Measurements from ENCODE around the gene CST6. TPM values are rescaled to one million over a fixed set of nuclear protein-coding genes. Genes with fewer than 3 reads are reported as not detected.
A peak's percentile ranks its signal among the peaks of the same experiment; 100 is the strongest.

CST6 gene
- total and polyA plus RNA-seq, 2 of the 13 experiments (the other 11 are each of a cell fraction or from before 2014, with no cell fraction given): not detected

DNA sequence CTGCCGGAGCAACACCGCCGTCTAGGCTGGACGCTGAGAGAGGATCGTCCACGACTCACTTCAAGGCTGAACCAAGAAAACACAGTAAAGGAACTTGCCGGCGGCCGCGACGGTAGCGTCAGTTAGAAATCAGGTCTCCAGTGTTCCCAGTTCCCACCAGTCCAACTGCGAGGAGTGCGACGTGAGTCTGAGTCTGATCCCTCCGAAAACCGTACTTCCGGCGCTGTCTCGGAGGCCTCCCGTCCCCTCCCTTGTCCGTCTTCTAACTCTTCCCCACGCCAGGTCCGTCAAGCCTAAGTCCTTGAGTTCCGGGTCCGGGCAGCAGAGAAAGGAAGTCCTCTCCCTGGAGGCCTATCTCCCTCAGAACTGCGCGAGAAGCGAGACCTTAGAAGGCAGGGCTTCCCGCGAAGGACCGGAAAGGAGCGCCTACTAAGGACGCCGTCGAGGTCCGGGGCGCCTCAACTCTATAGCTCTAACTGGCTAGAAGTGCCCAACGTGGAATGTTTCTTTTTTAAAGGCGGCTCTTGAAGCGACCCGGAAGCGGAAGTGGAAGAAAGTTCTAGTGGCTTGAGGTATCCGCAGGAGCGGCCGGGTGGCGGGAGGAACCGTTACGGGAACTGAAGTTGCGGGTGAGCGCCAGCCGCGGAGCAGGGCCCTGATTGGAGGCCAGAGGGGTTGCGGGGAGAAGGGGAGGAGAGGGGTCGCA is 9.7 kb upstream of the CST6 start, which contains the start of the genes BANF1 and EIF1AD (continued):
- TF ChIP-seq, protein P1, sequence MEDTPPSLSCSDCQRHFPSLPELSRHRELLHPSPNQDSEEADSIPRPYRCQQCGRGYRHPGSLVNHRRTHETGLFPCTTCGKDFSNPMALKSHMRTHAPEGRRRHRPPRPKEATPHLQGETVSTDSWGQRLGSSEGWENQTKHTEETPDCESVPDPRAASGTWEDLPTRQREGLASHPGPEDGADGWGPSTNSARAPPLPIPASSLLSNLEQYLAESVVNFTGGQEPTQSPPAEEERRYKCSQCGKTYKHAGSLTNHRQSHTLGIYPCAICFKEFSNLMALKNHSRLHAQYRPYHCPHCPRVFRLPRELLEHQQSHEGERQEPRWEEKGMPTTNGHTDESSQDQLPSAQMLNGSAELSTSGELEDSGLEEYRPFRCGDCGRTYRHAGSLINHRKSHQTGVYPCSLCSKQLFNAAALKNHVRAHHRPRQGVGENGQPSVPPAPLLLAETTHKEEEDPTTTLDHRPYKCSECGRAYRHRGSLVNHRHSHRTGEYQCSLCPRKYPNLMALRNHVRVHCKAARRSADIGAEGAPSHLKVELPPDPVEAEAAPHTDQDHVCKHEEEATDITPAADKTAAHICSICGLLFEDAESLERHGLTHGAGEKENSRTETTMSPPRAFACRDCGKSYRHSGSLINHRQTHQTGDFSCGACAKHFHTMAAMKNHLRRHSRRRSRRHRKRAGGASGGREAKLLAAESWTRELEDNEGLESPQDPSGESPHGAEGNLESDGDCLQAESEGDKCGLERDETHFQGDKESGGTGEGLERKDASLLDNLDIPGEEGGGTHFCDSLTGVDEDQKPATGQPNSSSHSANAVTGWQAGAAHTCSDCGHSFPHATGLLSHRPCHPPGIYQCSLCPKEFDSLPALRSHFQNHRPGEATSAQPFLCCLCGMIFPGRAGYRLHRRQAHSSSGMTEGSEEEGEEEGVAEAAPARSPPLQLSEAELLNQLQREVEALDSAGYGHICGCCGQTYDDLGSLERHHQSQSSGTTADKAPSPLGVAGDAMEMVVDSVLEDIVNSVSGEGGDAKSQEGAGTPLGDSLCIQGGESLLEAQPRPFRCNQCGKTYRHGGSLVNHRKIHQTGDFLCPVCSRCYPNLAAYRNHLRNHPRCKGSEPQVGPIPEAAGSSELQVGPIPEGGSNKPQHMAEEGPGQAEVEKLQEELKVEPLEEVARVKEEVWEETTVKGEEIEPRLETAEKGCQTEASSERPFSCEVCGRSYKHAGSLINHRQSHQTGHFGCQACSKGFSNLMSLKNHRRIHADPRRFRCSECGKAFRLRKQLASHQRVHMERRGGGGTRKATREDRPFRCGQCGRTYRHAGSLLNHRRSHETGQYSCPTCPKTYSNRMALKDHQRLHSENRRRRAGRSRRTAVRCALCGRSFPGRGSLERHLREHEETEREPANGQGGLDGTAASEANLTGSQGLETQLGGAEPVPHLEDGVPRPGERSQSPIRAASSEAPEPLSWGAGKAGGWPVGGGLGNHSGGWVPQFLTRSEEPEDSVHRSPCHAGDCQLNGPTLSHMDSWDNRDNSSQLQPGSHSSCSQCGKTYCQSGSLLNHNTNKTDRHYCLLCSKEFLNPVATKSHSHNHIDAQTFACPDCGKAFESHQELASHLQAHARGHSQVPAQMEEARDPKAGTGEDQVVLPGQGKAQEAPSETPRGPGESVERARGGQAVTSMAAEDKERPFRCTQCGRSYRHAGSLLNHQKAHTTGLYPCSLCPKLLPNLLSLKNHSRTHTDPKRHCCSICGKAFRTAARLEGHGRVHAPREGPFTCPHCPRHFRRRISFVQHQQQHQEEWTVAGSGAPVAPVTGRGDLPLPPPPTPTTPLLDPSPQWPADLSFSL (CRISPR knock-in tag; IDR thresholded peaks at IDR 0.05): no peak
- TF ChIP-seq ONECUT2 (CRISPR knock-in tag; IDR thresholded peaks at IDR 0.05) (no peak), ZNF891 (CRISPR knock-in tag; IDR thresholded peaks at IDR 0.05) (no peak; the same call in 1 of the 2 replicates), NCOA2 (CRISPR knock-in tag; IDR thresholded peaks at IDR 0.05) (peak; percentile 60), ZNF558 (CRISPR knock-in tag; IDR thresholded peaks at IDR 0.05; ENCODE audit: borderline replicate concordance) (peak; percentile 86), ZNF563 (CRISPR knock-in tag; IDR thresholded peaks at IDR 0.05) (peak; percentile 86; the same call in 1 of the 2 replicates), CENPT (CRISPR knock-in tag; IDR thresholded peaks at IDR 0.05; ENCODE audit: low read depth) (no peak), SMAD9 (CRISPR knock-in tag; IDR thresholded peaks at IDR 0.05) (0 out of 2 replicates have a peak, but pooled peaks have one; percentile 24), ZNF382 (CRISPR knock-in tag; IDR thresholded peaks at IDR 0.05; ENCODE audit: borderline replicate concordance) (no peak), ZNF775 (CRISPR knock-in tag; IDR thresholded peaks at IDR 0.05; ENCODE audit: borderline replicate concordance) (peak; percentile 79; the same call in 1 of the 2 replicates), ZNF235 (CRISPR knock-in tag; IDR thresholded peaks at IDR 0.05; ENCODE audit: borderline replicate concordance) (no peak), KDM1A (CRISPR knock-in tag; IDR thresholded peaks at IDR 0.05) (no peak; the same call in 1 of the 2 replicates), TAF1 (CRISPR knock-in tag; IDR thresholded peaks at IDR 0.05) (peak; percentile 91), ZC3H4 (CRISPR knock-in tag; IDR thresholded peaks at IDR 0.05; ENCODE audit: borderline replicate concordance) (no peak), BRCA1 (CRISPR knock-in tag; IDR thresholded peaks at IDR 0.05) (0 out of 2 replicates have a peak, but pooled peaks have one; percentile 12), STAT5B (CRISPR knock-in tag; IDR thresholded peaks at IDR 0.05) (no peak), IKZF4 (CRISPR knock-in tag; IDR thresholded peaks at IDR 0.05; ENCODE audit: borderline replicate concordance, low read depth, not compliant biosample characterization) (peak; percentile 38), MAFF (IDR thresholded peaks at IDR 0.05; ENCODE audit: low read depth, low read length) (no peak), ZSCAN12 (CRISPR knock-in tag; IDR thresholded peaks at IDR 0.05) (no peak), RBM39 (IDR thresholded peaks at IDR 0.05; ENCODE audit: low read depth, low read length, poor library complexity, severe bottlenecking) (peak; percentile 69), ZBTB20 (CRISPR knock-in tag; IDR thresholded peaks at IDR 0.05; ENCODE audit: borderline replicate concordance, low read depth) (peak; percentile 64; the same call in 1 of the 2 replicates), ZNF510 (CRISPR knock-in tag; IDR thresholded peaks at IDR 0.05; ENCODE audit: low read depth) (peak; percentile 96)
- TF ChIP-seq, protein P2, sequence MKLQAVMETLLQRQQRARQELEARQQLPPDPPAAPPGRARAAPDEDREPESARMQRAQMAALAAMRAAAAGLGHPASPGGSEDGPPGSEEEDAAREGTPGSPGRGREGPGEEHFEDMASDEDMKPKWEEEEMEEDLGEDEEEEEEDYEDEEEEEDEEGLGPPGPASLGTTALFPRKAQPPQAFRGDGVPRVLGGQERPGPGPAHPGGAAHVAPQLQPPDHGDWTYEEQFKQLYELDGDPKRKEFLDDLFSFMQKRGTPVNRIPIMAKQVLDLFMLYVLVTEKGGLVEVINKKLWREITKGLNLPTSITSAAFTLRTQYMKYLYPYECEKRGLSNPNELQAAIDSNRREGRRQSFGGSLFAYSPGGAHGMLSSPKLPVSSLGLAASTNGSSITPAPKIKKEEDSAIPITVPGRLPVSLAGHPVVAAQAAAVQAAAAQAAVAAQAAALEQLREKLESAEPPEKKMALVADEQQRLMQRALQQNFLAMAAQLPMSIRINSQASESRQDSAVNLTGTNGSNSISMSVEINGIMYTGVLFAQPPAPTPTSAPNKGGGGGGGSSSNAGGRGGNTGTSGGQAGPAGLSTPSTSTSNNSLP (IDR thresholded peaks at IDR 0.05; ENCODE audit: low read depth, low read length): no peak

Measured in HepG2 (cell line).